K562 (cell line): Measurements from ENCODE around the gene FILIP1.

ENCODE experiments used
- BRD4 ChIP-seq: fragments of 200-600 bp; sonication (generic); IDR thresholded peaks from 2 replicates; pipeline ENCODE4 v1.6.1; 2017; ENCODE audit warnings: inconsistent platforms
- CTCF ChIP-seq, 3 experiments: IDR thresholded peaks in 2 of 3; conservative IDR thresholded peaks in 1 of 3; 2 replicates each; pipeline ENCODE4 v1.5.1; 2011 to 2012; ENCODE audit warnings: low read length in 3 of 3, mild to moderate bottlenecking in 3 of 3, control low read depth in 2 of 3, improper control_type of control experiment in 1 of 3, inconsistent platforms in 1 of 3, low read depth in 1 of 3, mixed read lengths in 1 of 3, moderate library complexity in 1 of 3; ENCODE audit not compliant: insufficient read depth in 2 of 3
- ELF1 ChIP-seq: fragments of 200-800 bp; sonication (Bioruptor generic); IDR thresholded peaks from 2 replicates; pipeline ENCODE4 v1.6.1; 2016; ENCODE audit warnings: missing genetic modification characterization, missing compliant biosample characterization
- EP300 ChIP-seq: IDR thresholded peaks from 2 replicates; pipeline ENCODE4 v1.6.1; 2012; ENCODE audit warnings: low read length, improper control_type of control experiment
- EZH2 ChIP-seq: IDR thresholded peaks from 2 replicates; pipeline ENCODE4 v1.6.1; 2012; ENCODE audit warnings: low read depth, mild to moderate bottlenecking, inconsistent platforms, low read length, borderline replicate concordance
- HDAC2 ChIP-seq: fragments of 450-650 bp; IDR thresholded peaks from 2 replicates; pipeline ENCODE4 v1.6.1; 2016; ENCODE audit warnings: mild to moderate bottlenecking
- KLF6 ChIP-seq: fragments of 250-450 bp; sonication (Bioruptor Pico); IDR thresholded peaks from 2 replicates; pipeline ENCODE4 v1.4.0; 2020; ENCODE audit warnings: mild to moderate bottlenecking, moderate library complexity, borderline replicate concordance
- MBD2 ChIP-seq: sonication (generic); IDR thresholded peaks from 2 replicates; pipeline ENCODE4 v1.6.1; 2016; ENCODE audit warnings: low read depth, borderline replicate concordance
- NFATC3 ChIP-seq: fragments of 450-650 bp; IDR thresholded peaks from 2 replicates; pipeline ENCODE4 v1.6.1; 2017; ENCODE audit warnings: mild to moderate bottlenecking
- TFE3 ChIP-seq: fragments of 450-650 bp; formaldehyde crosslinking; IDR thresholded peaks from 2 replicates; pipeline ENCODE4 v1.4.0; 2020; ENCODE audit warnings: mild to moderate bottlenecking, mixed read lengths
- USF1 ChIP-seq: sonication (generic); formaldehyde crosslinking; IDR thresholded peaks from 2 replicates; pipeline ENCODE4 v1.9.0; 2022; ENCODE audit warnings: mild to moderate bottlenecking, missing genetic modification reagents
- USF2 ChIP-seq: sonication (generic); formaldehyde crosslinking; IDR thresholded peaks from 2 replicates; pipeline ENCODE4 v1.5.0; 2020; ENCODE audit warnings: missing genetic modification reagents
- YY1 ChIP-seq, 3 experiments: IDR thresholded peaks; 2 replicates each; pipeline ENCODE4 v1.6.1; 2011; ENCODE audit warnings: low read length in 2 of 3, mild to moderate bottlenecking in 2 of 3, moderate library complexity in 2 of 3, borderline replicate concordance in 1 of 3, control low read depth in 1 of 3, low read depth in 1 of 3; ENCODE audit not compliant: insufficient read depth in 3 of 3, insufficient replicate concordance in 2 of 3, control insufficient read depth in 1 of 3, insufficient read length in 1 of 3; ENCODE audit errors: extremely low read depth in 1 of 3
- ZNF609 ChIP-seq: sonication (generic); formaldehyde crosslinking; IDR thresholded peaks from 2 replicates; pipeline ENCODE4 v1.8.1; 2023; ENCODE audit warnings: missing genetic modification reagents, mild to moderate bottlenecking, borderline replicate concordance

GRCh38 chr6:75481394-75481793, 12.2 kb downstream of the FILIP1 start:
- TF ChIP-seq USF1 (CRISPR knock-in tag) (no peak), YY1 (IDR thresholded peaks at IDR 0.05; ENCODE audit: borderline replicate concordance in 1 of 3, control insufficient read depth in 1 of 3, extremely low read depth in 1 of 3, insufficient read depth in 3 of 3, insufficient read length in 1 of 3, insufficient replicate concordance in 2 of 3, low read depth in 1 of 3, low read length in 2 of 3) (no peak), CTCF (IDR thresholded peaks at IDR 0.05 in 2 of 3, conservative IDR thresholded peaks at IDR 0.05 in 1 of 3; ENCODE audit: insufficient read depth in 2 of 3, low read depth in 1 of 3, low read length in 3 of 3) (no peak), HDAC2 (no peak), MBD2 (no peak), ELF1 (tag) (no peak), ZNF609 (CRISPR knock-in tag) (no peak), USF2 (CRISPR knock-in tag) (no peak), EP300 (no peak), BRD4 (no peak), NFATC3 (no peak), KLF6 (no peak), EZH2 (no peak), TFE3 (CRISPR knock-in tag) (no peak)
